Prostate gland (tissue), 2 donors: ENCODE data around the gene UGT2B17. TPM values are rescaled to one million over a fixed set of nuclear protein-coding genes. Genes with fewer than 3 reads are reported as not detected.

ENCODE experiments used
- DNase-seq: peaks from one replicate; pipeline ENCODE4 v3.0.0-alpha.2; 2019; ENCODE audit warnings: low spot score
- H3K27ac ChIP-seq, 2 donors: fragments of 200-600 bp; sonication (generic); 2 replicates each; pipeline ENCODE4 v1.5.1; 2017 to 2019
- H3K27me3 ChIP-seq: fragments of 200-600 bp; sonication (generic); replicated peaks from 2 replicates; pipeline ENCODE4 v1.5.1; 2019; ENCODE audit not compliant: insufficient read depth
- H3K36me3 ChIP-seq, 2 donors: fragments of 200-600 bp; sonication (generic); 1 replicate in 1 of 2; 2 replicates in 1 of 2; pipeline versions ENCODE4 v1.5.1 to v1.8.1; 2017 to 2019
- H3K4me1 ChIP-seq: fragments of 200-600 bp; sonication (generic); replicated peaks from 2 replicates; pipeline ENCODE4 v1.5.1; 2019
- H3K4me3 ChIP-seq, 2 donors: fragments of 200-600 bp; sonication (generic); 2 replicates each; pipeline ENCODE4 v1.5.1; 2017 to 2019
- H3K9me3 ChIP-seq: fragments of 200-600 bp; sonication (generic); 2 replicates; pipeline ENCODE4 v1.5.1; 2017
- CTCF ChIP-seq, 4 experiments: fragments of 200-600 bp in 2 of 4; fragments of 450-650 bp in 2 of 4; sonication (generic) in 2 of 4; IDR thresholded peaks; 1 replicate in 3 of 4; 2 replicates in 1 of 4; pipeline ENCODE4 v1.5.1; 2016 to 2019; ENCODE audit warnings: antibody characterized with exemption in 4 of 4, mild to moderate bottlenecking in 2 of 4, moderate library complexity in 2 of 4
- POLR2A ChIP-seq: fragments of 450-650 bp; IDR thresholded peaks from one replicate; pipeline ENCODE4 v1.6.1; 2016; ENCODE audit warnings: antibody characterized with exemption, mild to moderate bottlenecking
- POLR2AphosphoS5 ChIP-seq: sonication (generic); formaldehyde crosslinking; IDR thresholded peaks from one replicate; pipeline ENCODE4 v1.6.1; 2017; ENCODE audit warnings: antibody characterized with exemption
- WGBS: methylation state at CpG from one replicate; pipeline ENCODE4 v1.1.5; 2018; 5-methylcytosine and 5-hydroxymethylcytosine counted together
- intact Hi-C: fragments of 100-400 bp; cut with DNase I; formaldehyde crosslinking; loops from one replicate; pipeline ENCODE4 v1.14.2; 2022
- total RNA-seq, 2 donors: library from RNA; depleted of rRNA; stranded (reverse); fragments of >200 nt; gene quantifications; one replicate each; pipeline ENCODE4 v1.1.0, GENCODE V29; 2016

Gene UGT2B17
- total RNA-seq, 2 donors from 2014 or later: 0.23 TPM; not detected in 1

- no peaks in the 10 kb centered on the region for H3K36me3 ChIP-seq
- no peak overlapping the region for H3K27ac ChIP-seq
- intact Hi-C loops: no loop called here
- no peak overlapping the region for H3K4me3 ChIP-seq
- no peak for TF ChIP-seq CTCF (IDR thresholded peaks at IDR 0.05)
- TF ChIP-seq POLR2AphosphoS5: no peak
- no peak for TF ChIP-seq POLR2A
- no peaks in the 10 kb centered on the region for H3K4me1 ChIP-seq
- DNase-seq: no peak
- 94% methylated on average over 1 of the region's 1 CpG for WGBS
- no peaks in the 10 kb centered on the region for H3K27me3 ChIP-seq
- H3K9me3 ChIP-seq: no peaks in the 10 kb centered on the region
Measured at GRCh38 chr4:68606240-68606639, 30.1 kb upstream of the UGT2B17 start.

- TF ChIP-seq CTCF (IDR thresholded peaks at IDR 0.05): no peak
- no peak for TF ChIP-seq POLR2AphosphoS5
- TF ChIP-seq POLR2A: no peak
- no peak overlapping the region for H3K27ac ChIP-seq
- H3K9me3 ChIP-seq: no peaks in the 10 kb centered on the region
- 44% methylated on average over 3 of the region's 3 CpGs for WGBS
- H3K4me3 ChIP-seq: no peak overlapping the region
- no peaks in the 10 kb centered on the region for H3K4me1 ChIP-seq
- no peaks in the 10 kb centered on the region for H3K27me3 ChIP-seq
- intact Hi-C loops: no loop called here
- no peaks in the 10 kb centered on the region for H3K36me3 ChIP-seq
- no peak for DNase-seq
Measured at GRCh38 chr4:68599150-68599549, 23.0 kb upstream of the UGT2B17 start.

GRCh38 chr4:68597482-68597881, 21.4 kb upstream of the UGT2B17 start:
- H3K4me3 ChIP-seq: no peak overlapping the region
- no peaks in the 10 kb centered on the region for H3K9me3 ChIP-seq
- no peaks in the 10 kb centered on the region for H3K36me3 ChIP-seq
- DNase-seq: no peak
- intact Hi-C loops: no loop called here
- H3K4me1 ChIP-seq: no peaks in the 10 kb centered on the region
- no peak for TF ChIP-seq POLR2A
- TF ChIP-seq POLR2AphosphoS5: no peak
- TF ChIP-seq CTCF (IDR thresholded peaks at IDR 0.05): no peak
- H3K27ac ChIP-seq: no peak overlapping the region
- 100% methylated on average over 2 of the region's 2 CpGs for WGBS
- H3K27me3 ChIP-seq: no peaks in the 10 kb centered on the region

GRCh38 chr4:68594678-68595077, 18.6 kb upstream of the UGT2B17 start:
- Histone ChIP-seq H3K9me3 (no peaks in the 10 kb centered on the region), H3K27ac (no peak overlapping the region)
- intact Hi-C loops: no loop called here

More at GRCh38 chr4:68594678-68595077, 18.6 kb upstream of the UGT2B17 start:
- DNase-seq: no peak
- Histone ChIP-seq H3K27me3 (no peaks in the 10 kb centered on the region), H3K4me3 (no peak overlapping the region), H3K4me1 (no peaks in the 10 kb centered on the region), H3K36me3 (no peaks in the 10 kb centered on the region)
- TF ChIP-seq POLR2A: no peak
- TF ChIP-seq POLR2AphosphoS5: no peak
- TF ChIP-seq CTCF (IDR thresholded peaks at IDR 0.05): no peak
